ENCODE data around the gene SLC17A4.

SLC17A4 gene, protein sequence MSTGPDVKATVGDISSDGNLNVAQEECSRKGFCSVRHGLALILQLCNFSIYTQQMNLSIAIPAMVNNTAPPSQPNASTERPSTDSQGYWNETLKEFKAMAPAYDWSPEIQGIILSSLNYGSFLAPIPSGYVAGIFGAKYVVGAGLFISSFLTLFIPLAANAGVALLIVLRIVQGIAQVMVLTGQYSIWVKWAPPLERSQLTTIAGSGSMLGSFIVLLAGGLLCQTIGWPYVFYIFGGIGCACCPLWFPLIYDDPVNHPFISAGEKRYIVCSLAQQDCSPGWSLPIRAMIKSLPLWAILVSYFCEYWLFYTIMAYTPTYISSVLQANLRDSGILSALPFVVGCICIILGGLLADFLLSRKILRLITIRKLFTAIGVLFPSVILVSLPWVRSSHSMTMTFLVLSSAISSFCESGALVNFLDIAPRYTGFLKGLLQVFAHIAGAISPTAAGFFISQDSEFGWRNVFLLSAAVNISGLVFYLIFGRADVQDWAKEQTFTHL

GRCh38 chr6:25754535-25754934, at the start of gene SLC17A4:
Gene SLC17A4, plus strand, starts transcription at chr6:25754742. Its CDS starts 7,221 bp downstream, at chr6:25761963.
- intact Hi-C loops (cut with DNase I) = no loop called here
- no peak for DNase-seq

GRCh38 chr6:25706314-25707014, 48.1 kb upstream of the SLC17A4 start:
- peak in 1 of 10 donors; percentile 28 for DNase-seq
- intact Hi-C loops (cut with DNase I) = no loop called here

- intact Hi-C loops (cut with DNase I) = loop anchor here (10.0 kb wide), 1 partner anchor 485 kb away; no protein-coding TSS in a partner anchor
- DNase-seq = no peak
Measured at GRCh38 chr6:25709761-25710160, 44.8 kb upstream of the SLC17A4 start.

DNA sequence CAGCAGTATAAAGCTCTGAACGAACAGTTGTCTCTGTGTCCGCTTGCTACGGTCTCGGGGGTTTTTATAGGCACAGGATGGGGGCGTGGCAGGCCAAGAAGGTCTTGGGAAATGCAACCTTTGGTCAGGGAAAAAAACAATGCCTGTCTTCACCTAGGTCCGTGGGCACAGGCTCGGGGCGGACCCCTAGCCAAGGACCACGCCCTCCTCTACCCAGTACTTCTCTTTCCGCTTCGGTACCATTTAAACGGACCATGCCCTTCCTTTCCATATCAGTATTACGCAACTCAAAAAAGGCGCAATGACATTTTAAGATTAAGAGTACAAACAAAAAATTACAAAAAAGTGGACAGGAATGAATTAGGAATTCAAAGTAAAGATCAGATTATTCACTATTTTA, 44.3 kb upstream of the SLC17A4 start:
- no peak for DNase-seq
- intact Hi-C loops (cut with DNase I) = loop anchor here (10.0 kb wide), 1 partner anchor 485 kb away; no protein-coding TSS in a partner anchor

- intact Hi-C loops (cut with DNase I) = loop anchor here (10.0 kb wide), 1 partner anchor 489 kb away; no protein-coding TSS in a partner anchor
- no peak for DNase-seq
Measured at GRCh38 chr6:25713824-25714223, 40.7 kb upstream of the SLC17A4 start.

DNA sequence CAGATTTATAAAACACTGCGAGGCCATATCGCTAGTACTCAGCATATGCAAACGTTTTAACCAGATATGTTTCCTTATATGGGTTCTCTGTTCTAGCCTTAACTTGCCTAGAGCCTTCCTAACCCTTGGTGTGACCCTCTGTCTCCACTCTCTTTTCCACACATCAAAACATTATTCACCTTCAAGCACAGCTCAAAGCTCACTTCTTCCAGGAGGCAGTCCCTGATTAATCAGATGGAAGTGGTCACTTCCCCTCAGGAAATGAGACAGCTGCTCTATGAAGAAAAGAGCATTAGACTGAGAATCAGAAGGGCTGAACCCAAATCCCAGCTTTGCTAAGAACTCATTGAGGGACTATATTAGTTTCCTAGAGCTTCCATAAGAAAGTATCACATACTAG, 39.8 kb upstream of the SLC17A4 start:
- no peak for DNase-seq
- intact Hi-C loops (cut with DNase I) = loop anchor here (10.0 kb wide), 1 partner anchor 490 kb away; no protein-coding TSS in a partner anchor

DNA sequence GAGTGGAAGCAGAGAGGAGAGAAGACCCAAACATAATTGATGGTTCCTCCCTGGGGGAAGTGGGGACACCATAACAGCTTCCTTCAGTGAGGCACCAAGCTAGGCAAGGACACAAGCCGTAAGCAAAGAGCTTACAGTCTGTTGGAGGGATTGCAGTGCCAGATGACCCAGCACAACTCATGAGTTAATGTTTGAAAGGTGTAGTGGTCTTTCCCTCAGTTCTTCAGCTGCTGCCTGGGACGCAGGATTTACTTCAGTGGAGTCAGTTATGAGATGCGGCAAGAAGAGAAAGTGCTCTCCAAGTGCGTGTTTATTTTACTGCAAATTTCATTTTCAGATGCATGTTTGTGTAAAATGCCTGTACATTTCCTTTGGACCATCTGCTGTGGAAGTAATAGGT, 38.7 kb upstream of the SLC17A4 start:
- intact Hi-C loops (cut with DNase I) = loop anchor here (10.0 kb wide), 1 partner anchor 491 kb away; no protein-coding TSS in a partner anchor
- DNase-seq = no peak

GRCh38 chr6:25717866-25718740, 36.4 kb upstream of the SLC17A4 start:
- intact Hi-C loops (cut with DNase I) = loop anchor here (10.0 kb wide), 1 partner anchor 493 kb away; no protein-coding TSS in a partner anchor
- DNase-seq = no peak

GRCh38 chr6:25726122-25726911, 28.2 kb upstream of the SLC17A4 start:
- DNase-seq = peak in 1 of 10 donors; percentile 40
- intact Hi-C loops (cut with DNase I) = no loop called here

GRCh38 chr6:25727028-25727427, 27.5 kb upstream of the SLC17A4 start:
- intact Hi-C loops (cut with DNase I) = no loop called here
- DNase-seq = peak in 1 of 10 donors; percentile 44

GRCh38 chr6:25730907-25731306, 23.6 kb upstream of the SLC17A4 start:
- intact Hi-C loops (cut with DNase I) = no loop called here
- no peak for DNase-seq

- no peak for DNase-seq
- intact Hi-C loops (cut with DNase I) = no loop called here
Measured at GRCh38 chr6:25731721-25732120, 22.8 kb upstream of the SLC17A4 start.

DNA sequence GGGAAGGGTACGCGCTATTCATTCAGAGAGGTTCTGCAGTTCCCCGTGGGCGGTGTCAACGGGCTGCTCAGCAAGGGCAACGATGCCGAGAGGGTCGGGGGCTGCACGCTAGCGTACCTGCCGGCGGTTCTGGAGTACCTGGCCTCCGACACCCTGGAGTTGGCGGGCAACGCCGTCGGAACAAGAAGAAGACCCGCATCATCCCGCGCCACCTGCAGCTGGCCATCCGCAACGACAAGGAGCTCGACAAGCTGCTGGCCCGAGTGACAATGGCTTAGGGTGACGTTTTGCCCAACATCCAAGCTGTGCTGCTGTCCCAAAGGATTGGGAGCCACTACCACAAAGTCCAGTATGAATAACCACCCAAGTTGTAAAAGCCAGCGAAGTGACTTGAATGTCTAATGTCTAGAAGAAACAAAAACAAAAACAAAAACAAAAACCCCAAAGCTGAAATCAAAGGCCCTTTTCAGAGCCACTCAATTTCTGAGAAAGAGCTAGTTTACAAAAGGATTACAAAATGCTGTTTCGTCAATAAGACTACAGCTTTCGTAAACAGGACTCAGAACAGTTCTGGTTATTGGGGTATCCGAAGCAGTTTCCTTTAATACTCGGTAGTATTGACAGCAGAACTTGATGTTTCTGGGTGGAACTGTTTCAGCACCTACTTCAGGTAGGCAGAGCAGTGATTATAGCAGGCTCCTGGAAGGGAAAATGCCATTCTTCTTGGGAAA, 21.9 kb upstream of the SLC17A4 start:
- intact Hi-C loops (cut with DNase I) = no loop called here
- DNase-seq = peak in 3 of 10 donors; percentile 67 to 81 (median 77)

DNA sequence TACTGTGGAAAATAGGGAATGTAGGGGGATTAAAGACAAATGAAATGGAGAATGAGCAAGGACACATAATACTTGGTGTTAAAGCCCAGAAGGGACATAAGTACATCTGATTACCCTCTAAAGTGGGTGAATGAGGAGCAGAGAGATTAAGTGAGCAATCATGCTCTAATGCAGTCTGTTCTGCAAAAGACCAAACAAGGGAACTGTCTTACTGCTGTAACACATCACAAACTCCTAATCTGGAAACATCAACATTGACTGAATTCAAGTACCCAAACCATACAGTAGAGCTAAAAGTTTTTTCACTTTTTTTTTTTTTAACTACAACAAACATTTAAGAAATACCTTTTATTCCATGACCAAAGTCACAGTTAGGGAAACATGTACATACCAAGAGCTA, 19.3 kb upstream of the SLC17A4 start:
- DNase-seq = no peak
- intact Hi-C loops (cut with DNase I) = no loop called here

GRCh38 chr6:25743868-25744267, 10.7 kb upstream of the SLC17A4 start:
- intact Hi-C loops (cut with DNase I) = no loop called here
- DNase-seq = no peak

GRCh38 chr6:25745836-25746235, 8.7 kb upstream of the SLC17A4 start:
- intact Hi-C loops (cut with DNase I) = no loop called here
- DNase-seq = no peak

DNA sequence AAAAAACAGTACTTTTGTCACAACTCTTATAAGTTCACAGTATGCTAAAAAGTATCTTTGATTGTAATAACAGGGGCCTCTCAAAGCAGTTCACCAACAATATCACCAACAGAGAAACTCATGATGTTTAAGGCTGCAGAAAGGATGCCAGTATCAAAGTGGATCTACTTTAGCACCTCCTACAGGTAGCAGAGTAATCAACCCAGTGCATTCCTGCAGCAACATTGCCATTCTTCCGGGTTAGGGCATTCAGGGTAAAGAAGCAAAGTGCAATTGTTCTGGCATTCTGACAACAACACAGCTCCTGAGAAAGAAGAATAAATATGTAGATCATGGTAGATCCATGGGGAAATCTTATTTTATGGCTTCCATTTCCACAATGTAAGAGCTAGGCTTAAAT, 7.6 kb upstream of the SLC17A4 start:
- DNase-seq = no peak

GRCh38 chr6:25747477-25747876, 7.1 kb upstream of the SLC17A4 start:
- intact Hi-C loops (cut with DNase I) = no loop called here
- DNase-seq = no peak

More for the DNA sequence above, 7.6 kb upstream of the SLC17A4 start:
- intact Hi-C loops (cut with DNase I) = no loop called here

GRCh38 chr6:25748049-25748448, 6.5 kb upstream of the SLC17A4 start:
- intact Hi-C loops (cut with DNase I) = no loop called here
- DNase-seq = no peak
